ENCODE measurements around the gene ABHD8.

DNA sequence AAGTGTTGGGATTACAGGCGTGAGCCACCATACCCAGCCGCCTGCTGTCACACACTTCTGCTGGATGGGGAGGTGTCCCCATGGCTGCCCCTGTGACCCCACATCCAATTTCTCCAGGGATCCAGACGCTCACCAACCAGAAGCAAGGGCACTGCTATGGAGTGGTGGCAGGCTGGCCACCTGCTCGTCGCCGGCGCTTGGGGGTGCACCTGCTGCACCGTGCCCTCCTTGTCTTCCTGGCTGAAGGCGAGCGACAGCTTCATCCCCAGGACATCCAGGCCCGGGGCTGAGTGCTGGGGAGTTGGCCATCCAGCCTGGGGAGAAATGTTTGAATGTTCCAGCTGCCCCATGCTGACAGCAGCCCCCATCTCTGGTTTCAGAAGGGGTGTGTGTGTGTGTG lies 17.0 kb downstream of the ABHD8 start:
- TF ChIP-seq, protein P1, sequence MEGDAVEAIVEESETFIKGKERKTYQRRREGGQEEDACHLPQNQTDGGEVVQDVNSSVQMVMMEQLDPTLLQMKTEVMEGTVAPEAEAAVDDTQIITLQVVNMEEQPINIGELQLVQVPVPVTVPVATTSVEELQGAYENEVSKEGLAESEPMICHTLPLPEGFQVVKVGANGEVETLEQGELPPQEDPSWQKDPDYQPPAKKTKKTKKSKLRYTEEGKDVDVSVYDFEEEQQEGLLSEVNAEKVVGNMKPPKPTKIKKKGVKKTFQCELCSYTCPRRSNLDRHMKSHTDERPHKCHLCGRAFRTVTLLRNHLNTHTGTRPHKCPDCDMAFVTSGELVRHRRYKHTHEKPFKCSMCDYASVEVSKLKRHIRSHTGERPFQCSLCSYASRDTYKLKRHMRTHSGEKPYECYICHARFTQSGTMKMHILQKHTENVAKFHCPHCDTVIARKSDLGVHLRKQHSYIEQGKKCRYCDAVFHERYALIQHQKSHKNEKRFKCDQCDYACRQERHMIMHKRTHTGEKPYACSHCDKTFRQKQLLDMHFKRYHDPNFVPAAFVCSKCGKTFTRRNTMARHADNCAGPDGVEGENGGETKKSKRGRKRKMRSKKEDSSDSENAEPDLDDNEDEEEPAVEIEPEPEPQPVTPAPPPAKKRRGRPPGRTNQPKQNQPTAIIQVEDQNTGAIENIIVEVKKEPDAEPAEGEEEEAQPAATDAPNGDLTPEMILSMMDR (IDR thresholded peaks at IDR 0.05; ENCODE audit: low read depth, low read length), result no peak
- TF ChIP-seq, protein P2, sequence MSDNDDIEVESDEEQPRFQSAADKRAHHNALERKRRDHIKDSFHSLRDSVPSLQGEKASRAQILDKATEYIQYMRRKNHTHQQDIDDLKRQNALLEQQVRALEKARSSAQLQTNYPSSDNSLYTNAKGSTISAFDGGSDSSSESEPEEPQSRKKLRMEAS (IDR thresholded peaks at IDR 0.05; ENCODE audit: low read depth, low read length), result no peak

All from NB4 (cell line).